GM19043 (cell line): ENCODE results near the gene RELL2.

Experiments
- ATAC-seq: cut with Tn5 transposase; IDR thresholded peaks from one replicate; pipeline ENCODE4 v1.9.1; 2021; ENCODE audit warnings: low read depth; ENCODE audit not compliant: unreplicated experiment

Gene RELL2

GRCh38 chr5:141649056-141649688 lies 12.4 kb downstream of the RELL2 start:
- no peak for ATAC-seq

- no peak for ATAC-seq
Observed at GRCh38 chr5:141649972-141650371, 13.2 kb downstream of the RELL2 start.

- peak; percentile 97 for ATAC-seq
Observed at GRCh38 chr5:141650851-141651727, 14.3 kb downstream of the RELL2 start, which contains the start of gene FCHSD1. Gene FCHSD1, minus strand, starts transcription at chr5:141651418. Its CDS starts 50 bp downstream, at chr5:141651368.

GRCh38 chr5:141651728-141652105 lies 14.9 kb downstream of the RELL2 start:
- ATAC-seq = no peak

- ATAC-seq = no peak
Observed at GRCh38 chr5:141654298-141654697, 17.5 kb downstream of the RELL2 start.

- ATAC-seq = no peak
Observed at GRCh38 chr5:141655020-141655419, 18.2 kb downstream of the RELL2 start.

- no peak for ATAC-seq
Observed at GRCh38 chr5:141656396-141656795, 19.6 kb downstream of the RELL2 start.

- ATAC-seq = no peak
Observed at GRCh38 chr5:141657404-141657803, 20.6 kb downstream of the RELL2 start.

GRCh38 chr5:141657937-141658545 lies 21.2 kb downstream of the RELL2 start:
- ATAC-seq = no peak

GRCh38 chr5:141662028-141662427 lies 25.2 kb downstream of the RELL2 start:
- ATAC-seq = no peak

- ATAC-seq = no peak
Observed at GRCh38 chr5:141663506-141663905, 26.7 kb downstream of the RELL2 start.

GRCh38 chr5:141664733-141665461 lies 28.1 kb downstream of the RELL2 start:
- ATAC-seq = peak; percentile 91

- ATAC-seq = no peak
Observed at GRCh38 chr5:141665995-141666940, 29.5 kb downstream of the RELL2 start.

GRCh38 chr5:141668601-141669265 lies 31.9 kb downstream of the RELL2 start:
- no peak for ATAC-seq

- ATAC-seq = no peak
Observed at GRCh38 chr5:141669520-141669919, 32.7 kb downstream of the RELL2 start.

GRCh38 chr5:141672071-141672840 lies 35.5 kb downstream of the RELL2 start:
- ATAC-seq = no peak

- ATAC-seq = no peak
Observed at GRCh38 chr5:141672841-141673813, 36.3 kb downstream of the RELL2 start.
